ENCODE results near the gene NRARP.
"Not testable (repeated sequence)": the region's sequence is repeated elsewhere in the genome, so short reads cannot be mapped to it uniquely, and the experiment has no call there.

GRCh38 chr9:137339908-137340462, 37.9 kb upstream of the NRARP start:
- TF ChIP-seq SIX5 (IDR thresholded peaks at IDR 0.05; ENCODE audit: low read depth, low read length, severe bottlenecking); CTCF (IDR thresholded peaks at IDR 0.05 in 2 of 3, conservative IDR thresholded peaks at IDR 0.05 in 1 of 3; ENCODE audit: control insufficient read depth in 2 of 3, extremely low read depth in 1 of 3, insufficient read depth in 1 of 3, low read depth in 3 of 3, low read length in 3 of 3); POLR2A (IDR thresholded peaks at IDR 0.05; ENCODE audit: low read depth, low read length); TCF7 (IDR thresholded peaks at IDR 0.05; ENCODE audit: borderline replicate concordance); RFX5 (IDR thresholded peaks at IDR 0.05; ENCODE audit: low read depth, low read length); EP300 (IDR thresholded peaks at IDR 0.05; ENCODE audit: borderline replicate concordance in 1 of 2, control insufficient read depth in 1 of 2, low read depth in 2 of 2, low read length in 2 of 2): not testable (repeated sequence)

Data from GM12878 (cell line).